ENCODE results near the gene KCTD20. TPM values are rescaled to one million over a fixed set of nuclear protein-coding genes. Genes with fewer than 3 reads are reported as not detected.

Gene KCTD20
- total and polyA plus RNA-seq, 2 experiments from 2014 or later = 7.4 to 25.0 TPM

DNA sequence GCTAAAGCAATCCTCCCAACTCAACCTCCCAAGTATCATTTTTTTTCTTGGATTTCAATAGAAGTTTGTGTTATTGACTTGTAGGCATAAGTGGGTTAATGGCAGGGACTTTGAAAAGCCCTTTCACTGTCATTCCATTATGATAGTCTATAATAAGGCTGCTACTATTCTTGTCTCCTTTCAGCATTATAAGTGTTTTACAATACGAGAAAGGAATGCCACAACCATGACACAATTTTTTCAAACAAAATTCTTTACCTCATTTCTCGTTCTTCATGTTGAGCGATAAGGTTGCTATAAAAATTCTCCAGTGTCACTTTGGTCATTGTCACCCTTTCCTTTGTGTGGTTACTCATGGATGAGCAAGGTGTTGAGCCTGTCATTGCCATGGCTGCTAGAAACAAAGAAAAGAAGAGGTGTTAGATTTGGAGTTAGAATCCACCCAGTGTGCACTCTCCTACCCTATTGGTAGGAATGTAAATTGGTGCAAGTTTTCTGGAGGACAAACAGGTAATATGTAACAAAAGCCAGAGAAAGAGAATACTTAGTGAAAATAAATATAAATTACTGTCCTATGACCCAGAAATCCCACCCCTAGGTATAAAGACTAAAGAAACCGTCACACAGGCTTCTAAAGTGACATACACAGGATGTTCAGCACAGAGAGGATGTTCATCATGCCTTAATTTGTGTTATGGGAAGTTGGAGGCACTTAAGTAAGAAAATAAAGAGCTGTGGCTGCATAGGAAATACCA lies 97.2 kb downstream of the KCTD20 start:
- H3K4me2 ChIP-seq = no peak overlapping the region
- H3K4me3 Mint-ChIP-seq = no peak overlapping the region
- H3K36me3 ChIP-seq (ENCODE audit: insufficient read depth) = peaks cover 19% of the 10 kb centered on the region
- peaks cover 45% of the 10 kb centered on the region for H3K36me3 Mint-ChIP-seq (ENCODE audit: low read depth)
- H2AFZ ChIP-seq = no peak overlapping the region
- H3K9me3 Mint-ChIP-seq = no peaks in the 10 kb centered on the region
- H3F3A ChIP-seq (replicated peaks; ENCODE audit: low read depth) = no peaks in the 10 kb centered on the region
- no peak overlapping the region for H3K27ac Mint-ChIP-seq
- no peaks in the 10 kb centered on the region; the same call in 2 of the 3 replicates for H3K4me1 Mint-ChIP-seq
- H4K20me1 ChIP-seq (replicated peaks; ENCODE audit: insufficient read depth) = peaks cover 14% of the 10 kb centered on the region; the same call in 1 of the 2 replicates
- peaks cover 78% of the 10 kb centered on the region for H3K79me2 ChIP-seq (replicated peaks; ENCODE audit: insufficient read depth)
- no peaks in the 10 kb centered on the region for H3K27me3 ChIP-seq (ENCODE audit: insufficient read depth)
- H3K27me3 Mint-ChIP-seq (ENCODE audit: insufficient read depth, low read depth, poor library complexity) = peaks cover 3% of the 10 kb centered on the region
- H3K4me1 ChIP-seq (ENCODE audit: insufficient read depth) = no peaks in the 10 kb centered on the region
- ATAC-seq (no peak), DNase-seq (ENCODE audit: low spot score) (no peak)
- H3K27ac ChIP-seq (ENCODE audit: low read depth) = 0 out of 2 replicates have a peak overlapping the region, but pooled peaks have one; percentile 6
- no peak overlapping the region for H3K4me3 ChIP-seq
- H3K9me2 ChIP-seq (ENCODE audit: insufficient read depth) = no peaks in the 10 kb centered on the region
- TF ChIP-seq ZNF114 (CRISPR knock-in tag; IDR thresholded peaks at IDR 0.05) (no peak), EZH2 (IDR thresholded peaks at IDR 0.05; ENCODE audit: low read depth, unreplicated experiment) (no peak), JUNB (IDR thresholded peaks at IDR 0.05; ENCODE audit: unreplicated experiment) (no peak), POLR2AphosphoS5 (IDR thresholded peaks at IDR 0.05; ENCODE audit: low read depth) (no peak), CREB1 (CRISPR knock-in tag; IDR thresholded peaks at IDR 0.05; ENCODE audit: low read depth) (no peak), EZH2phosphoT487 (IDR thresholded peaks at IDR 0.05; ENCODE audit: unreplicated experiment) (no peak), NANOG (IDR thresholded peaks at IDR 0.05; ENCODE audit: borderline replicate concordance) (no peak), ZNF331 (CRISPR knock-in tag; IDR thresholded peaks at IDR 0.05; ENCODE audit: low read depth) (no peak), STAT1 (IDR thresholded peaks at IDR 0.05; ENCODE audit: unreplicated experiment) (no peak)
- TF ChIP-seq, protein P1, sequence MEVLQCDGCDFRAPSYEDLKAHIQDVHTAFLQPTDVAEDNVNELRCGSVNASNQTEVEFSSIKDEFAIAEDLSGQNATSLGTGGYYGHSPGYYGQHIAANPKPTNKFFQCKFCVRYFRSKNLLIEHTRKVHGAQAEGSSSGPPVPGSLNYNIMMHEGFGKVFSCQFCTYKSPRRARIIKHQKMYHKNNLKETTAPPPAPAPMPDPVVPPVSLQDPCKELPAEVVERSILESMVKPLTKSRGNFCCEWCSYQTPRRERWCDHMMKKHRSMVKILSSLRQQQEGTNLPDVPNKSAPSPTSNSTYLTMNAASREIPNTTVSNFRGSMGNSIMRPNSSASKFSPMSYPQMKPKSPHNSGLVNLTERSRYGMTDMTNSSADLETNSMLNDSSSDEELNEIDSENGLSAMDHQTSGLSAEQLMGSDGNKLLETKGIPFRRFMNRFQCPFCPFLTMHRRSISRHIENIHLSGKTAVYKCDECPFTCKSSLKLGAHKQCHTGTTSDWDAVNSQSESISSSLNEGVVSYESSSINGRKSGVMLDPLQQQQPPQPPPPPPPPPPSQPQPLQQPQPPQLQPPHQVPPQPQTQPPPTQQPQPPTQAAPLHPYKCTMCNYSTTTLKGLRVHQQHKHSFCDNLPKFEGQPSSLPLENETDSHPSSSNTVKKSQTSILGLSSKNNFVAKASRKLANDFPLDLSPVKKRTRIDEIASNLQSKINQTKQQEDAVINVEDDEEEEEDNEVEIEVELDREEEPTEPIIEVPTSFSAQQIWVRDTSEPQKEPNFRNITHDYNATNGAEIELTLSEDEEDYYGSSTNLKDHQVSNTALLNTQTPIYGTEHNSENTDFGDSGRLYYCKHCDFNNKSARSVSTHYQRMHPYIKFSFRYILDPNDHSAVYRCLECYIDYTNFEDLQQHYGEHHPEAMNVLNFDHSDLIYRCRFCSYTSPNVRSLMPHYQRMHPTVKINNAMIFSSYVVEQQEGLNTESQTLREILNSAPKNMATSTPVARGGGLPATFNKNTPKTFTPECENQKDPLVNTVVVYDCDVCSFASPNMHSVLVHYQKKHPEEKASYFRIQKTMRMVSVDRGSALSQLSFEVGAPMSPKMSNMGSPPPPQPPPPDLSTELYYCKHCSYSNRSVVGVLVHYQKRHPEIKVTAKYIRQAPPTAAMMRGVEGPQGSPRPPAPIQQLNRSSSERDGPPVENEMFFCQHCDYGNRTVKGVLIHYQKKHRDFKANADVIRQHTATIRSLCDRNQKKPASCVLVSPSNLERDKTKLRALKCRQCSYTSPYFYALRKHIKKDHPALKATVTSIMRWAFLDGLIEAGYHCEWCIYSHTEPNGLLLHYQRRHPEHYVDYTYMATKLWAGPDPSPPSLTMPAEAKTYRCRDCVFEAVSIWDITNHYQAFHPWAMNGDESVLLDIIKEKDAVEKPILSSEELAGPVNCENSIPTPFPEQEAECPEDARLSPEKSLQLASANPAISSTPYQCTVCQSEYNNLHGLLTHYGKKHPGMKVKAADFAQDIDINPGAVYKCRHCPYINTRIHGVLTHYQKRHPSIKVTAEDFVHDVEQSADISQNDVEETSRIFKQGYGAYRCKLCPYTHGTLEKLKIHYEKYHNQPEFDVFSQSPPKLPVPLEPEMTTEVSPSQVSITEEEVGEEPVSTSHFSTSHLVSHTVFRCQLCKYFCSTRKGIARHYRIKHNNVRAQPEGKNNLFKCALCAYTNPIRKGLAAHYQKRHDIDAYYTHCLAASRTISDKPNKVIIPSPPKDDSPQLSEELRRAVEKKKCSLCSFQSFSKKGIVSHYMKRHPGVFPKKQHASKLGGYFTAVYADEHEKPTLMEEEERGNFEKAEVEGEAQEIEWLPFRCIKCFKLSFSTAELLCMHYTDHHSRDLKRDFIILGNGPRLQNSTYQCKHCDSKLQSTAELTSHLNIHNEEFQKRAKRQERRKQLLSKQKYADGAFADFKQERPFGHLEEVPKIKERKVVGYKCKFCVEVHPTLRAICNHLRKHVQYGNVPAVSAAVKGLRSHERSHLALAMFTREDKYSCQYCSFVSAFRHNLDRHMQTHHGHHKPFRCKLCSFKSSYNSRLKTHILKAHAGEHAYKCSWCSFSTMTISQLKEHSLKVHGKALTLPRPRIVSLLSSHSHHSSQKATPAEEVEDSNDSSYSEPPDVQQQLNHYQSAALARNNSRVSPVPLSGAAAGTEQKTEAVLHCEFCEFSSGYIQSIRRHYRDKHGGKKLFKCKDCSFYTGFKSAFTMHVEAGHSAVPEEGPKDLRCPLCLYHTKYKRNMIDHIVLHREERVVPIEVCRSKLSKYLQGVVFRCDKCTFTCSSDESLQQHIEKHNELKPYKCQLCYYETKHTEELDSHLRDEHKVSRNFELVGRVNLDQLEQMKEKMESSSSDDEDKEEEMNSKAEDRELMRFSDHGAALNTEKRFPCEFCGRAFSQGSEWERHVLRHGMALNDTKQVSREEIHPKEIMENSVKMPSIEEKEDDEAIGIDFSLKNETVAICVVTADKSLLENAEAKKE (CRISPR knock-in tag; IDR thresholded peaks at IDR 0.05) = no peak
- TF ChIP-seq, protein P2, sequence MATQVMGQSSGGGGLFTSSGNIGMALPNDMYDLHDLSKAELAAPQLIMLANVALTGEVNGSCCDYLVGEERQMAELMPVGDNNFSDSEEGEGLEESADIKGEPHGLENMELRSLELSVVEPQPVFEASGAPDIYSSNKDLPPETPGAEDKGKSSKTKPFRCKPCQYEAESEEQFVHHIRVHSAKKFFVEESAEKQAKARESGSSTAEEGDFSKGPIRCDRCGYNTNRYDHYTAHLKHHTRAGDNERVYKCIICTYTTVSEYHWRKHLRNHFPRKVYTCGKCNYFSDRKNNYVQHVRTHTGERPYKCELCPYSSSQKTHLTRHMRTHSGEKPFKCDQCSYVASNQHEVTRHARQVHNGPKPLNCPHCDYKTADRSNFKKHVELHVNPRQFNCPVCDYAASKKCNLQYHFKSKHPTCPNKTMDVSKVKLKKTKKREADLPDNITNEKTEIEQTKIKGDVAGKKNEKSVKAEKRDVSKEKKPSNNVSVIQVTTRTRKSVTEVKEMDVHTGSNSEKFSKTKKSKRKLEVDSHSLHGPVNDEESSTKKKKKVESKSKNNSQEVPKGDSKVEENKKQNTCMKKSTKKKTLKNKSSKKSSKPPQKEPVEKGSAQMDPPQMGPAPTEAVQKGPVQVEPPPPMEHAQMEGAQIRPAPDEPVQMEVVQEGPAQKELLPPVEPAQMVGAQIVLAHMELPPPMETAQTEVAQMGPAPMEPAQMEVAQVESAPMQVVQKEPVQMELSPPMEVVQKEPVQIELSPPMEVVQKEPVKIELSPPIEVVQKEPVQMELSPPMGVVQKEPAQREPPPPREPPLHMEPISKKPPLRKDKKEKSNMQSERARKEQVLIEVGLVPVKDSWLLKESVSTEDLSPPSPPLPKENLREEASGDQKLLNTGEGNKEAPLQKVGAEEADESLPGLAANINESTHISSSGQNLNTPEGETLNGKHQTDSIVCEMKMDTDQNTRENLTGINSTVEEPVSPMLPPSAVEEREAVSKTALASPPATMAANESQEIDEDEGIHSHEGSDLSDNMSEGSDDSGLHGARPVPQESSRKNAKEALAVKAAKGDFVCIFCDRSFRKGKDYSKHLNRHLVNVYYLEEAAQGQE (IDR thresholded peaks at IDR 0.05; ENCODE audit: unreplicated experiment) = no peak
- TF ChIP-seq, protein P3, sequence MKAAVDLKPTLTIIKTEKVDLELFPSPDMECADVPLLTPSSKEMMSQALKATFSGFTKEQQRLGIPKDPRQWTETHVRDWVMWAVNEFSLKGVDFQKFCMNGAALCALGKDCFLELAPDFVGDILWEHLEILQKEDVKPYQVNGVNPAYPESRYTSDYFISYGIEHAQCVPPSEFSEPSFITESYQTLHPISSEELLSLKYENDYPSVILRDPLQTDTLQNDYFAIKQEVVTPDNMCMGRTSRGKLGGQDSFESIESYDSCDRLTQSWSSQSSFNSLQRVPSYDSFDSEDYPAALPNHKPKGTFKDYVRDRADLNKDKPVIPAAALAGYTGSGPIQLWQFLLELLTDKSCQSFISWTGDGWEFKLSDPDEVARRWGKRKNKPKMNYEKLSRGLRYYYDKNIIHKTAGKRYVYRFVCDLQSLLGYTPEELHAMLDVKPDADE (IDR thresholded peaks at IDR 0.05) = no peak
- TF ChIP-seq, protein P4, sequence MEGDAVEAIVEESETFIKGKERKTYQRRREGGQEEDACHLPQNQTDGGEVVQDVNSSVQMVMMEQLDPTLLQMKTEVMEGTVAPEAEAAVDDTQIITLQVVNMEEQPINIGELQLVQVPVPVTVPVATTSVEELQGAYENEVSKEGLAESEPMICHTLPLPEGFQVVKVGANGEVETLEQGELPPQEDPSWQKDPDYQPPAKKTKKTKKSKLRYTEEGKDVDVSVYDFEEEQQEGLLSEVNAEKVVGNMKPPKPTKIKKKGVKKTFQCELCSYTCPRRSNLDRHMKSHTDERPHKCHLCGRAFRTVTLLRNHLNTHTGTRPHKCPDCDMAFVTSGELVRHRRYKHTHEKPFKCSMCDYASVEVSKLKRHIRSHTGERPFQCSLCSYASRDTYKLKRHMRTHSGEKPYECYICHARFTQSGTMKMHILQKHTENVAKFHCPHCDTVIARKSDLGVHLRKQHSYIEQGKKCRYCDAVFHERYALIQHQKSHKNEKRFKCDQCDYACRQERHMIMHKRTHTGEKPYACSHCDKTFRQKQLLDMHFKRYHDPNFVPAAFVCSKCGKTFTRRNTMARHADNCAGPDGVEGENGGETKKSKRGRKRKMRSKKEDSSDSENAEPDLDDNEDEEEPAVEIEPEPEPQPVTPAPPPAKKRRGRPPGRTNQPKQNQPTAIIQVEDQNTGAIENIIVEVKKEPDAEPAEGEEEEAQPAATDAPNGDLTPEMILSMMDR (conservative IDR thresholded peaks at IDR 0.05; ENCODE audit: low read depth in 2 of 2) = no peak
